ENCODE results near the gene COMMD1.

The COMMD1 gene

GRCh38 chr2:61967262-61967661, 61.8 kb downstream of the COMMD1 start:
- H3K4me2 ChIP-seq (ENCODE audit: low read depth, low read length, poor library complexity, severe bottlenecking) = no peak overlapping the region
- H3K36me3 ChIP-seq (ENCODE audit: low read length) = no peaks in the 10 kb centered on the region
- no peaks in the 10 kb centered on the region for H3F3A ChIP-seq (ENCODE audit: insufficient read depth)
- no peak overlapping the region for H3K9ac ChIP-seq (ENCODE audit: low read length)
- H3K79me2 ChIP-seq (ENCODE audit: insufficient read depth, low read length) = no peaks in the 10 kb centered on the region
- H3K9me3 ChIP-seq (ENCODE audit: insufficient read depth, low read length) = no peaks in the 10 kb centered on the region
- H3K4me3 ChIP-seq (ENCODE audit: insufficient read depth, low read length, poor library complexity, severe bottlenecking) = no peak overlapping the region
- TF ChIP-seq CTCF (IDR thresholded peaks at IDR 0.05; ENCODE audit: insufficient read depth, low read length, poor library complexity, severe bottlenecking) = no peak
- TF ChIP-seq EZH2phosphoT487 (conservative IDR thresholded peaks at IDR 0.05; ENCODE audit: low read length) = no peak
- no peaks in the 10 kb centered on the region for H3K9me2 ChIP-seq (replicated peaks; ENCODE audit: insufficient read depth, low read length)
- no peaks in the 10 kb centered on the region for H4K20me1 ChIP-seq (ENCODE audit: low read depth, low read length)
- no peaks in the 10 kb centered on the region for H3K27me3 ChIP-seq (ENCODE audit: low read length)
- H2AFZ ChIP-seq (ENCODE audit: low read depth, low read length, severe bottlenecking) = no peak overlapping the region
- no peak overlapping the region for H3K27ac ChIP-seq (ENCODE audit: low read depth, low read length)

GRCh38 chr2:61969376-61969775, 63.9 kb downstream of the COMMD1 start:
- Histone ChIP-seq H3F3A (ENCODE audit: insufficient read depth) (no peaks in the 10 kb centered on the region), H3K4me2 (ENCODE audit: low read depth, low read length, poor library complexity, severe bottlenecking) (no peak overlapping the region), H3K9me3 (ENCODE audit: insufficient read depth, low read length) (no peaks in the 10 kb centered on the region), H3K36me3 (ENCODE audit: low read length) (no peaks in the 10 kb centered on the region), H3K27me3 (ENCODE audit: low read length) (no peaks in the 10 kb centered on the region), H3K79me2 (ENCODE audit: insufficient read depth, low read length) (no peaks in the 10 kb centered on the region), H3K9me2 (replicated peaks; ENCODE audit: insufficient read depth, low read length) (no peaks in the 10 kb centered on the region), H2AFZ (ENCODE audit: low read depth, low read length, severe bottlenecking) (no peak overlapping the region), H4K20me1 (ENCODE audit: low read depth, low read length) (no peaks in the 10 kb centered on the region), H3K4me3 (ENCODE audit: insufficient read depth, low read length, poor library complexity, severe bottlenecking) (no peak overlapping the region), H3K27ac (ENCODE audit: low read depth, low read length) (no peak overlapping the region), H3K9ac (ENCODE audit: low read length) (no peak overlapping the region)
- TF ChIP-seq CTCF (IDR thresholded peaks at IDR 0.05; ENCODE audit: insufficient read depth, low read length, poor library complexity, severe bottlenecking) = no peak
- TF ChIP-seq EZH2phosphoT487 (conservative IDR thresholded peaks at IDR 0.05; ENCODE audit: low read length) = no peak

- no peak overlapping the region for H3K4me3 ChIP-seq (ENCODE audit: insufficient read depth, low read length, poor library complexity, severe bottlenecking)
- H3K36me3 ChIP-seq (ENCODE audit: low read length) = no peaks in the 10 kb centered on the region
- no peaks in the 10 kb centered on the region for H3F3A ChIP-seq (ENCODE audit: insufficient read depth)
- H2AFZ ChIP-seq (ENCODE audit: low read depth, low read length, severe bottlenecking) = no peak overlapping the region
- TF ChIP-seq EZH2phosphoT487 (conservative IDR thresholded peaks at IDR 0.05; ENCODE audit: low read length) = no peak
- no peak for TF ChIP-seq CTCF (IDR thresholded peaks at IDR 0.05; ENCODE audit: insufficient read depth, low read length, poor library complexity, severe bottlenecking)
- H3K27me3 ChIP-seq (ENCODE audit: low read length) = no peaks in the 10 kb centered on the region
- H3K9ac ChIP-seq (ENCODE audit: low read length) = no peak overlapping the region
- no peaks in the 10 kb centered on the region for H3K9me3 ChIP-seq (ENCODE audit: insufficient read depth, low read length)
- no peaks in the 10 kb centered on the region for H3K9me2 ChIP-seq (replicated peaks; ENCODE audit: insufficient read depth, low read length)
- no peaks in the 10 kb centered on the region for H4K20me1 ChIP-seq (ENCODE audit: low read depth, low read length)
- no peak overlapping the region for H3K4me2 ChIP-seq (ENCODE audit: low read depth, low read length, poor library complexity, severe bottlenecking)
- H3K79me2 ChIP-seq (ENCODE audit: insufficient read depth, low read length) = no peaks in the 10 kb centered on the region
- no peak overlapping the region for H3K27ac ChIP-seq (ENCODE audit: low read depth, low read length)
These were observed 65.5 kb downstream of the COMMD1 start for GRCh38 chr2:61970807-61971556.

All from SU-DHL-6 (cell line).